Skeletal muscle satellite cell (primary cell): Measurements from ENCODE around the gene PLAC1.

Source experiments
- H3K27me3 ChIP-seq: 2 replicates; pipeline ENCODE4 v1.7.0; 2013; ENCODE audit warnings: low read length; ENCODE audit not compliant: control insufficient read depth, insufficient read depth
- H3K36me3 ChIP-seq: 2 replicates; pipeline ENCODE4 v1.7.0; 2013; ENCODE audit warnings: mild to moderate bottlenecking, control low read depth, low read length; ENCODE audit not compliant: insufficient read depth
- H3K4me1 ChIP-seq: 2 replicates; pipeline ENCODE4 v1.7.0; 2013; ENCODE audit warnings: low read length; ENCODE audit not compliant: control insufficient read depth, insufficient read depth
- H3K4me2 ChIP-seq: 2 replicates; pipeline ENCODE4 v1.7.0; 2013; ENCODE audit warnings: mild to moderate bottlenecking, low read length
- H3K4me3 ChIP-seq: 2 replicates; pipeline ENCODE4 v1.7.0; 2013; ENCODE audit warnings: low read length
- H3K9ac ChIP-seq: 2 replicates; pipeline ENCODE4 v1.7.0; 2013; ENCODE audit warnings: mild to moderate bottlenecking, low read depth, low read length, moderate library complexity
- H3K9me3 ChIP-seq: replicated peaks from 2 replicates; pipeline ENCODE4 v1.7.0; 2013; ENCODE audit warnings: mild to moderate bottlenecking, control low read depth, low read length

The PLAC1 gene

DNA sequence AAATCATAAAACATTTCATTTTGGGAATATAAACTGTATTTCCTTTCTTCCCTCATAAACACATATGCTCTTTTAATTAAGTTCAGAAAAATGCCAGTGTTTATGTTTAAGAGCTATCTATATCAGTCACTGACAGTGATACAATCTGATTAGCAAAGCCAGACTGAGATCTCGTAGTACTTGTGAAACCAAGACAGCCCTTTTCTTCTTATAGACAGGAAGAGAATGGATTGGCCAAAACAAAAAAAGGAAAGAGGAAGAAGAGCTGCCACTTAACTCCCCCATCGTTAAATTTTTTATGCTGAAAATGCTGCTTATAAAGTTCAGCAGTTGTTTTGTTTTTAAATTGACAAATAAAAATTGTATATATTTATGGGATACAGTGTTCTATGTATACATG lies 87.4 kb downstream of the PLAC1 start:
- no peak overlapping the region for H3K4me3 ChIP-seq
- no peak overlapping the region for H3K9ac ChIP-seq

DNA sequence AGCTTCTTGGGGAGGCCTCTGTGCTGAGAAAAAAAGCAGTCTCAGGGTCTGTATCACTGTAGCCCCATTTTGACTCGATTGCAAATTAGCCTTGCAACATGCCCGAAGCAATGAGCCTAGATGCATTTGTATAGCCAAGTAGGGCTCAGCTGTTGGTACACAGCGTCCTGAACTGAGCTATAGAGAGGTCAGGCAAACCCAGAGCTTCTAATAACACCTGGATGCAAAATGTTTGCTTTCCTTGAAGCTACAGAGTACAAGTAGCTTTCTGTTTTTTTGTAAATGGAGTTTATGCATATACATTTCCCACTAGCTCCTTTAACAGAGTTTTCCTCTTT lies 87.8 kb downstream of the PLAC1 start:
- H3K9ac ChIP-seq = no peak overlapping the region
- H3K9me3 ChIP-seq = no peaks in the 10 kb centered on the region
- H3K36me3 ChIP-seq = no peaks in the 10 kb centered on the region
- H3K4me3 ChIP-seq = no peak overlapping the region
- no peak overlapping the region for H3K4me2 ChIP-seq
- H3K4me1 ChIP-seq = no peaks in the 10 kb centered on the region
- no peaks in the 10 kb centered on the region for H3K27me3 ChIP-seq

More for the DNA sequence above, 87.4 kb downstream of the PLAC1 start:
- H3K4me2 ChIP-seq = no peak overlapping the region
- no peaks in the 10 kb centered on the region for H3K9me3 ChIP-seq
- no peaks in the 10 kb centered on the region for H3K27me3 ChIP-seq
- no peaks in the 10 kb centered on the region for H3K4me1 ChIP-seq
- H3K36me3 ChIP-seq = no peaks in the 10 kb centered on the region

DNA sequence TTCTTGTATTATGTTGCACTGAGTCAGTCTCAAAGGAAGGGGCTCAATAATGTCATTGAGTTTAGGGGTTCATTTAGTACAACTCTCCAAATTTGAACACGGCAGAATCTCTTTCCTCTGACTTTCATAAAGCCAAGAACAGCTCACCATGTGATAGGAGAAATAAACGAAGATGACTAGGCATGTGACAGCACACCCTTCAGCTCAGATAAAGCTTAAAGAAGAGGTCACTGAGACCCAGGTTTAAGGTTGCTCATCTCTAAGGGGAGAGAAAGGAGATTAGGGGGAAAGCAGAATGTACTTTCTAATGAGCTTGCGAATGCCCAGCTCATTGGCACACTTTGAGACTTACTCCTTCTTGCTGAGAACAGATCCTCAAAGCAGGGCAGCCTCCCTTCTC lies 89.0 kb downstream of the PLAC1 start:
- Histone ChIP-seq H3K4me2 (no peak overlapping the region), H3K9ac (no peak overlapping the region), H3K4me1 (no peaks in the 10 kb centered on the region), H3K4me3 (no peak overlapping the region), H3K27me3 (no peaks in the 10 kb centered on the region), H3K9me3 (no peaks in the 10 kb centered on the region), H3K36me3 (no peaks in the 10 kb centered on the region)

DNA sequence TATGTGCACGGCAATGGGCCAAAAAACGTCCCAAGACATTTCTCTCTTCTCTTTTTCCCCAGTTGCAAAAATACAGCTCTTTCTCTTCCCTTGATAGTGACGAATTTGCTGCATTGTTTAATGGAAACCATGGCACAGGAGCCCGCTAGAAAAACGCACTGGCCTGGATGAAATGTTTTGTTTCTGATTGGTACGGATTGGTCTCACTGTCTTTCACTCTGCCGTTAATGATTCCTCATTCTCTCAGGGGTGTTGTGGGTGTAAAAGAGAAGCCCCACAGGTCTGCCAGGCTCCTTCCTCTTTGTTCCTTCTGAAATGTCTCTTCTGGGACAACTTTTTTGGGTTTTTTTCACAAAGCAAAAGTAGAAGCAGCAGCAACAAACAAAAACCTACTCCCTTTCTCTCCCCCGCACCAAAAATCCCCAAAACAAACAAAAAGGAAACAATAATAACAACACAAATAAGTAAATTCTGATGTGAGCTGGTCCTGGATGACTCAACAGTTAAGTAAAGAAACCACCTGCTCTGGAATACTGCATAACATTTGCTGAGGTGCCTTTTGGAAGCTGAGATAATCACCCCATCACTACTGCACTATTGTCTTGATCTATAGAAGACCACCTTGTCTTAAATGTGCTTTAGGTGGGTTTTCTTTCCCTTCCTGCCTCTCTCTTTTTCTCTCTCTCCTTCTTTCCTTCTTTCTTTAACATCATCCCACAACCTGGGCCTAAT lies 89.8 kb downstream of the PLAC1 start:
- Histone ChIP-seq H3K9ac (no peak overlapping the region), H3K4me2 (no peak overlapping the region), H3K9me3 (no peaks in the 10 kb centered on the region), H3K4me3 (no peak overlapping the region), H3K27me3 (no peaks in the 10 kb centered on the region), H3K4me1 (no peaks in the 10 kb centered on the region), H3K36me3 (no peaks in the 10 kb centered on the region)

DNA sequence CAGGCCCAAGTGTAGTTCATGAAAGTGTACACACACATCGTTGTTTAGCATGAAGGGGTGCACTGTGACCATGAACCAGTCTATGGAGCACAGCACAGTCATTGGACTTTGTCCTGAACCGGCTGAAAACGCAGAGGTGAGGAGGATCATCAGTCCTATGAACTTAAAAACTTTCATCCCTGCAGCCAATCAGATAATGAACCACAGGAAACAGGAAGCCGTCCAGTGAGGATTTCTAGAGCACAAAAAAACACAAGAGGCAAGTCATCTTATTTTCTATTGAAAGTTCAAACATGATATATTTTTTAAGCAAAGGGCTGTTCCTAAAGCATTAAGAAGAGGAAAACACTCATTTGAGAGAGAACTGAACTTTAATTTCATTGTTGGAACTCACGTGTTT lies 91.8 kb downstream of the PLAC1 start:
- Histone ChIP-seq H3K9me3 (no peaks in the 10 kb centered on the region), H3K4me1 (no peaks in the 10 kb centered on the region), H3K27me3 (no peaks in the 10 kb centered on the region), H3K36me3 (no peaks in the 10 kb centered on the region), H3K9ac (no peak overlapping the region), H3K4me3 (no peak overlapping the region), H3K4me2 (no peak overlapping the region)

DNA sequence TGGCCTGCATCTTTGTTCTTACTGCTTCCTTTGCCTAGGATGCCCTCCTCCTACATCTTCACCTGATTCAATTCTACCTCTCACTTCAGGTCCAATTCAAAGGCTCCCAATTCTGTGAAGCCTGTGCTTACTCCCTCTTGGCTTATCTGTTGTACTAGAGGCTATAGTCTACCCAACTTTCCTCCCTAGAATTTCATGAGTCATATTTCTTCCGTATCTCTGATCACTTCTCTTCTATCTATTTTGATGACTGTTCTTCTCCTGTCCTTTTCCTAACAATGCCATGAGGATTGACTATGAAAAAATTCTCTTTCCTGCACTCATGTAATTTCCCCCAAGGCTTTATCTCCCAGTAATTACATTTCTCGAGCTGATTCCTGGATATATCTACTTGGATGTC lies 96.3 kb downstream of the PLAC1 start:
- no peak overlapping the region for H3K4me2 ChIP-seq
- H3K9me3 ChIP-seq = no peaks in the 10 kb centered on the region
- no peaks in the 10 kb centered on the region for H3K36me3 ChIP-seq
- H3K27me3 ChIP-seq = no peaks in the 10 kb centered on the region
- no peaks in the 10 kb centered on the region for H3K4me1 ChIP-seq
- no peak overlapping the region for H3K4me3 ChIP-seq
- no peak overlapping the region for H3K9ac ChIP-seq

DNA sequence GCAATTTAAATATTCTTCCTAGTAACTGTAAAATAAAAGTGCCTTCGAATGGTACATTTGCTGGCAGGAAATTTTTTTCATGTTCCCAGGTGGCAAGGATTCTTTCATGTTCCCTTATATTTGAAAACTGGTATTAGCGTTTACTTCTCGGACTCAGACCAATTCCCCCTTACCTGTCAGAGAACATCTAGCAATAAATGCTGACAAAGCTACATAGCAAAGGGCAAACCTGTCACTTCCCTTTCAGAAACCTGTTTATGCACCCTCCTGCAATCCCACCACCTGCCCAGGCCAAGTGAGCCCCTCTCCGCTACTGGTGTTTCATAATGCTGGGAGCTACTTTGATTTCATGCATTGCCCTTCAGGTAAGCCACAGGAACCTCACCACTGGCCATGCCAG lies 100.1 kb downstream of the PLAC1 start:
- H3K4me1 ChIP-seq = no peaks in the 10 kb centered on the region
- H3K4me3 ChIP-seq = no peak overlapping the region
- H3K27me3 ChIP-seq = no peaks in the 10 kb centered on the region
- no peak overlapping the region for H3K9ac ChIP-seq
- H3K9me3 ChIP-seq = no peaks in the 10 kb centered on the region
- H3K36me3 ChIP-seq = no peaks in the 10 kb centered on the region
- H3K4me2 ChIP-seq = no peak overlapping the region

DNA sequence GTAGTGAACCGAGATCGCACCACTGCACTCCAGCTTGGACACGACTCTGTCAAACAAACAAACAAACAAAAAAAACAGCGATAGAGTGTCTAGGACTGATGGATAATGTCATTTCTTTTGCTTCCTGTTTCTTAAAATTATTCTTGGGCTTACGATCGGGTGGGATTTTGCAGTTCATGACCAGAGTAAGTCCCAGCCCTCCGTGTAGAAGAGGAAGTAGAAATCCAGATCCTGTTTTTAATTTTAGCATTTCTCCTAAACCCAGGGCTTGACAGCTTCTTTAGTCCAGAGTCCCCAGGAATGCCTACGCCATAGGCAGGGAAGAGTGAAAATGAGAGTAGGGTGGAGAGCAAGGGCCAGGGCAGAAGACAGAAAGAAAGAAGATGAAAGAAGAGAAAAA lies 104.0 kb downstream of the PLAC1 start:
- Histone ChIP-seq H3K9ac (no peak overlapping the region), H3K9me3 (no peaks in the 10 kb centered on the region), H3K36me3 (no peaks in the 10 kb centered on the region), H3K4me2 (no peak overlapping the region), H3K4me3 (no peak overlapping the region), H3K4me1 (peaks cover 5% of the 10 kb centered on the region), H3K27me3 (no peaks in the 10 kb centered on the region)

DNA sequence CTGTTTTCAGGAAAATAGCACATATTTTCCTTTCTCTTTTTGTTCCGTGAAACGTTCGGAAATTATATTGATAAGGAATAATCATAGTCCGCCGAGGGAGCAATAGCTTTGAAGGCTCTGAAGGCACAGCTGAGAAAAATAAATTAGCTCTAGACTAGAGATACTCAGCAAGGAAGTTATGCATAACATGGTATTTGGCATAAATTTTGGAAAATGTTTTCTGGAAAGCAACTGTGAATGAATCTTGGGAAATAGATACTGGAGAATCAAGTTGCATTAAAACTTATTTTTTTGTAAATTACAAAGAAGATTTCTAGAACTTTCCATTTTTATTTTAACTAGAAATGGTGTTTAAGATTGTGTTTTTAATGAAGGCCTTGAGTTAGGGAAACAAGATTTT lies 105.9 kb downstream of the PLAC1 start:
- no peak overlapping the region for H3K4me3 ChIP-seq
- no peaks in the 10 kb centered on the region for H3K27me3 ChIP-seq
- no peak overlapping the region for H3K4me2 ChIP-seq
- H3K36me3 ChIP-seq = no peaks in the 10 kb centered on the region
- H3K9me3 ChIP-seq = no peaks in the 10 kb centered on the region
- peaks cover 5% of the 10 kb centered on the region for H3K4me1 ChIP-seq
- H3K9ac ChIP-seq = no peak overlapping the region

DNA sequence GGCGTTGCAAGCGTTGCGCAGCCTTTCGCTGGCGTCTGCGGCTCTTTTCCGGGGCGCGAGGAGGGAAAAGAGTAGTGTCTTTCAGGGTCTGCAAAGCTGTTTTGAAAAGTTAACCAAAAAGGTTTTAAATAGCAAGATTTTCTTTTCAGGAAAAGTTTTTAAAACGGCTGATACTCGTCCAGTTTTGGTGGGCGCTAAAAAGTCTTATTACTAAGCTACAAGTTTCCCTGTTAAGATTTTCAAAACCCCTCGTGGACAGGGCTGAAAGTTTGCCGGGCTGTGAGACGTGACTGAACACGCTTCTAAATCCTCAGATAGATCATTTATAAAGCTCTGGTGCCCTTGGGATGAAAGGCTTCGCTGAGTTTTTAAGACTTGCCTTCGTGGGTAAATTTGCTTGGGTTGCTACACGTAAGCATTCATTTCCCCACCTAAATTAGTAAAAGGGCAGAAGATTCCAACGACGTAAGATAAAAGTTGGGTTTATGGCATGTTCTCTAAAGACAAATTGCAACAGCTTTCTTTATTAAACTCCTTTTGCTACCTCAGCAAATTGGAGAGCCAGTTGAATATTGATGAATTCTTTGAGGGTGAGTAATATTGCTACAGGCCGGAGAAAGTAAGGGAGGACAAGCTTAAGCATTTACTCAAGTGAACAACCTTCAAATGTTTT lies 106.8 kb downstream of the PLAC1 start:
- no peaks in the 10 kb centered on the region for H3K27me3 ChIP-seq
- H3K36me3 ChIP-seq = peaks cover 2% of the 10 kb centered on the region
- no peaks in the 10 kb centered on the region for H3K9me3 ChIP-seq
- H3K4me3 ChIP-seq = no peak overlapping the region
- peaks cover 9% of the 10 kb centered on the region for H3K4me1 ChIP-seq
- peak overlapping the region; percentile 90 for H3K4me2 ChIP-seq
- no peak overlapping the region for H3K9ac ChIP-seq

DNA sequence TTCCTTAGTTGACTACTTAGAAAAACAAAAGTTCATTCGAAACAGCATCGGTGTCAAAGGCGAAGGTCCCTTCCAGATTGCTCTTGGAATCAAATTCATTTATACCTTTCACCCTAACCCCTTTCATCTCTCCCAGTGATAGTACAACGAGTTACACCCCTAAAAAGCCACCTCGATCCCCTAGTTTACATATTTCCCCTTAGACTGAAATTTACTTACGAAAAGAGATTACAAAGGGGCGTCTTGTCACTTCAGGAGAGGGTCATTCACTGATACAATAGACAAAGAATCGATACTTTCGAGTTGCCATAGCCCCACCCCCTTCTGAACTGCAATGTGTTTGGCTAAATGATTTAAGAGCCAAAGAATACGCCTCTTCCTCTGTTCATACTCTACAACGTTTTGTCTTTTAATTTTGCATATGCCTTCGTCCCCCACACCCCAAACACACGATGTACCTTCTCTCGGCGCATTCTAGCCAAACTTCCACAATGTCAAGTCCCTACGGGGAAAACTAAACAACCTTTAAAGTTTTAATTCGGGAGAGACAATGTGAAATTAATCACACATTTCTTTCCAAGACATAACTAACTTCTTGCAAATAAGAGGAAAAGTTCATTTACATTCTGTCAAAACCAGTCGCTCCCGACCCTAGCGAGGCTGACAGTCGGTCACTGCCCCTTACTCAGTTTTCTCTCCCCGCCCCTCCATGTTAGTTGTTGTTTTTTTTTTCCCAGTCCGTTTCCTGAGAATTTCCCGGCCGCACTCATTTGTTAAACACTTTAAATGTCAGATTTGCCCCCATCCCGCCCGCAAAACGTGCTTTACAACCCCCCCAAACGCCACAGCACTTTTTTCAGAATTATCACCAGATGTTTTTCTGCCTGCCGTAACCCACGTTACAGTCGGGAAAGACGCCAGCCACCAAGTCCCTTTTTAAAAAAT lies 109.7 kb downstream of the PLAC1 start:
- peaks cover 11% of the 10 kb centered on the region for H3K36me3 ChIP-seq
- H3K4me2 ChIP-seq = peak overlapping the region; percentile 90
- H3K9me3 ChIP-seq = no peaks in the 10 kb centered on the region
- H3K27me3 ChIP-seq = no peaks in the 10 kb centered on the region
- H3K9ac ChIP-seq = peak overlapping the region; percentile 90
- peak overlapping the region; percentile 87 for H3K4me3 ChIP-seq
- peaks cover 19% of the 10 kb centered on the region for H3K4me1 ChIP-seq
